HG03066 (cell line): ENCODE data around the gene KCP.

Experiments
- ATAC-seq: cut with Tn5 transposase; IDR thresholded peaks from one replicate; pipeline ENCODE4 v1.9.1; 2021; ENCODE audit warnings: low read depth; ENCODE audit not compliant: unreplicated experiment

Gene KCP

DNA sequence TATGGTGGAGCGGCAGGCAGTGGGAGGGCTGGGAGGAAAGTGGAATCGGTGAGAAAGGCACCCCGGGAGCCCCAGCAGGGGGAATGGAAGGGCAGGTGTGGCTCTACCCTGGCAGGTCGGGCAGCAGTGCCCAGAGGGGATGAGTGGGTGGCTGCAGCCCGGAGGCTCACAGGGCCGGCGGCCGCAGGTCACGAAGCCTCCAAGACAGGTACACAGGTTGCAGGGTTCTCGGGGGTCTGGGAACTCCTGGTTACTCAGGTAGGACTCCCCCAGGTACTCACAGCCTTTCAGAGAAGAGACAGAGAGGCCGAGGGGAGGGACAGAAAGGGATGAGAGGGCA, 21.8 kb downstream of the KCP start:
- ATAC-seq = no peak

DNA sequence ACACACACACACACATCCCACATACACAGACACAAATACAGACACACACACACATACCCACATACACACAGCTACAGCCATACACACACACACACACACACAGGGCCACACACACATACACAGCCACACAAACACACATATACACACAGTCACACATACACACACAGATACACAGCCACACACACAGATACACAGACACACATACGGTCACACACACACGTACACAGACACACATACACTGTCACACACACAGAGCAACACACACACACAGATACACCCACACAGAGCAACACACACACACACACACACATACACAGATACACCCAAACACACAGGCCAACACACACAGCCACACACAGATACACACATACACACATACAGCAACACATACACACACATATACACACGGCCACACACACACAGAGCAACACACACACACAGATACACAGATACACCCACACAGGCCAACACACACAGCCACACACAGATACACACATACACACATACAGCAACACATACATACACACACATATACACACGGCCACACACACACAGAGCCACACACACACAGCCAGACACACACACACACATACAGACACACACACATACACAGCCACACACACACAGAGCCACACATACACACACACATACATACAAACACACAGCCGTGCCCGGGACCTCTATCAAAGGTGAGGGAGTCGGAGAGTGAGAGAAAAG, 22.3 kb downstream of the KCP start:
- ATAC-seq = no peak

DNA sequence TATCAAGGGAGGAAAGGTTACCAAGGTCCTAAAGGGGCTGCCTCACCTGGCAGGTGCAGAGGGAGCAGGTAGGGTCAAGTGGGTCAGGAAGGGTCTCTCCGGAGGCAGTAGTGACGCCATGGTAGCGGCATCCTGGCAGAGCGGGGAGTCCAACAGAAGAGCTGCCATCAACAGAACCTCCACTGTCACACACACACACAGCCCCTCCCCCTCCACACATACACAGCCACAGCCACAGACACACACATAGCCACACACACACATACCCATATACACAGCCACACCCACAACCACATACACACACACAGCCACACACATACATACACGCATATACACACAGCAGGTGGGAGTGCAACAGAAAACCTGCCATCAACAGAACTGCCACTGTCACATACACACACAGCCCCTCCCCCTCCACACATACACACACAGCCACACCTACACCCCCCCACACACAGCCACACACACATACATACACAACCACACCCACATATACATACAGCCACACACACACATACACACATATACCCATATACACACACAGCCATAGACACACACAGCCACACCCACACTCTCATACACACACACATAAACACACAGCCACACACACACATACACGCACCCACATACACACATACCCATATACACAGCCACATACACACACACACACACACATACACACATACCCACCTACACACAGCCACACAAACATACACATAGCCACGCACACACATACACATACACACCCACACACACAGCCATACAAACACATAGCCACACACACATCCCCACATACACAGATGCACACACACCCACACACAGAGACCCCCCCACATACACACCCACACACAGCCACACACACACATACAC, 23.1 kb downstream of the KCP start:
- ATAC-seq = no peak

DNA sequence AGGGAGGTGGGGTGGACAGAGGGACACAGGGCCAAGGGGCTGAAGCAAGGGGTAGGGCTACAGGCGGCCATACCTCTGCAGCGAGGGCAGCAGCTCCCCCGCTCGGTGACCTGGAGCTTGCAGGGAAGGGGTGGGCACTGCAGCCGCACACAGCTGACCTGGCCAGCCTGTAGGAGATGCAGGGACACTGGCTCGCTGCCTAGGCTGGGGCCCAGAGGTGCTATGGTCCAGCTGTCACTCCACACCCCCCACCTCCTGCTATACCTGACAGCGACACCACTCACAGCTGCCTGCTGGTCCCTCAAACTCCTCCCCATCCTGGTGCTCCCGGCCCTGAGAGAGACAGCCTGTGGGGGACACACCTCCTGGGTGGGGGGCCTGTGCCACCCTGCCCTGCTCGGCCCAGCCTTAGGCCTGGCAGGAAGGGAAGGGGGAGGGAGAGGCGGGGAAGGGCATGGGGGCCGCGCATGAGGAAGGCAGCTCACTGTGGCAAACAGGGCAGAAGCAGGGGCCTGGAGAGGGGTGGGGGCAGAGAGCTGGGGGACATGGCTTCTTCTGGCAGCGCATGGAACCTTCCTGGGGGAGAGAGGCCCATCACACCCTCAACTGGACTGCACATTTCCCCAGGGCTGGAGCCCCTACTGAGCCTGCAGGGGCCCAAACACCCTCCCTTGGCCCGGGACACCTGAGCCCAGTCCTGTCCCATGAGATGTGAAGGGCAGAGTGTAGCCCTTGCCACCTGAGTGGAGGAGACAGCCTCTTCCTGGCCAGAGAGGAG, 23.9 kb downstream of the KCP start:
- ATAC-seq = no peak

DNA sequence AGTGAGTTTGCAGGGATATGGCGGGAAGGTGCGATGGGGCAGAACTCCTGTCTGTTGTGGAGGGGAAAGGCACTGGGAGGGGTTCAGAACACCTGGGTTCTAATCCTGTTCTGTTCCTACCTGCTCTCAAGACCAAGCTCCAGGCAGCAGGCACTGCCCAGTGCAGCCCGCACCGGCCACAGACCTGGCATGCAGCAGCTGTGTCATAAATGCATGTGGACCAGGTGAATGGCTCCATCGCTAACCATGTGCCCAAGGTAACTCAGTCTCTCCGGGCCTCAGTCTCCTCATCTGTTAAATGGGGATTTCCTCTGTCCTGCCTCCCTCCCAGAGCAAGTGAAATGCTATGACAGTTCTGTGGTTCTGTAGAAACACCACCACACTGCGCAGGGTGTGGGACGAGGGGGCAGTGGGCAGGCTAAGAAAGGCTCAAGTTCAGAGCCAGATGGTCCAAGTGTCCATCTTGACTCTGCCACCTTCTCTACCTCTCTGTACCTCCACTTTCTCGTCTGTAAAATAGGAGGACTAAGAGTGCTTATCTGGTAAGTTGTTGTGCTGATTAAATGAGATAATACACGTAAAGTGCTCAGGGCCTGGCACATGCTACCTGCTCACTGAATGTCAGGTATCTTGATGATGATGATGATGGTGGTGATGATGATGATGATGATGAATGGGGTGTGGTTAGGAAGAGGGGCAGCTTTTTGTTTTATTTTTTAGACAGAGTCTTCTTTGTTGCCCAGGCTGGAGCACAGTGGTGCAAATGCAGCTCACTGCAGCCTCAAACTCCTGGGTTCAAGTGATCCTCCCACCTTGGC, 24.9 kb downstream of the KCP start:
- ATAC-seq = no peak

DNA sequence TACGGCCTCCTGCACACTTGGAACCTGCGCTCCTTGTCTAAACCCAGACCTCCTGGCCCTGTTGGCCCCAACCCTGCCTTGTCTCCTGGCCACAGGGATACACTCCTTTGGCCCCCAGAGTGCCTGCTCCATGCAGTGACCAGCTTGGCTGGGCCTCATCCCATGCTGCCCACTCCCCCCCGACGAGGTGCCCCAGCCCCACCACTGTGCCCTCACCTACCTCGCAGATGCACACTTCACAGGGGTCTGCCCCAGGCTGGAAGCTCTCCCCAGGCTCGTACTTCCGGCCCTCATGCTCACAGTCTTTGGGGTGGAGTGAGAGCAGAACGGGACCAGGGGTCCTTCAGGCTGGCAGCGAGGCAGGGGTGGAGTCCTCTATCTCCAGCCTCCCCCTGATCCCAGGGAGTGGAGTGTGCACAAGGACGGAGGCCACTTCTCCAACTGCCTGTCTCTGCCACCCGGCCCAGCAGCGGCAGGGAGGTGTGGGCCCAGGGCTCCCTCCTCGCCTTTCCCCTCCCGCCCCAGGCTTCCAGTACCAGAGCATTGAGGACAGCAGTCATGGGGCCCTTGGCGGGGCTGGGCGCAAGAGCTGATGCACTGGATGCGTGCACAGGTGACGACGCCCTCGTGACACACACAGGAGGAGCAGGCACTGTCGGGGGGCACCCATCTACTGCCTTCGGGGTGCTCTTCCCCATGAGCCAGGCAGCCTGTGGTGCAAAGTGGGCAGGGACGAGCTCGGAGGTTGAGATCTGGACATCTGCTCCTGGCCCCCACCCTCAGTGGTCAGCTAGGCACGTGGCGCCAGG, 25.7 kb downstream of the KCP start:
- ATAC-seq = no peak

DNA sequence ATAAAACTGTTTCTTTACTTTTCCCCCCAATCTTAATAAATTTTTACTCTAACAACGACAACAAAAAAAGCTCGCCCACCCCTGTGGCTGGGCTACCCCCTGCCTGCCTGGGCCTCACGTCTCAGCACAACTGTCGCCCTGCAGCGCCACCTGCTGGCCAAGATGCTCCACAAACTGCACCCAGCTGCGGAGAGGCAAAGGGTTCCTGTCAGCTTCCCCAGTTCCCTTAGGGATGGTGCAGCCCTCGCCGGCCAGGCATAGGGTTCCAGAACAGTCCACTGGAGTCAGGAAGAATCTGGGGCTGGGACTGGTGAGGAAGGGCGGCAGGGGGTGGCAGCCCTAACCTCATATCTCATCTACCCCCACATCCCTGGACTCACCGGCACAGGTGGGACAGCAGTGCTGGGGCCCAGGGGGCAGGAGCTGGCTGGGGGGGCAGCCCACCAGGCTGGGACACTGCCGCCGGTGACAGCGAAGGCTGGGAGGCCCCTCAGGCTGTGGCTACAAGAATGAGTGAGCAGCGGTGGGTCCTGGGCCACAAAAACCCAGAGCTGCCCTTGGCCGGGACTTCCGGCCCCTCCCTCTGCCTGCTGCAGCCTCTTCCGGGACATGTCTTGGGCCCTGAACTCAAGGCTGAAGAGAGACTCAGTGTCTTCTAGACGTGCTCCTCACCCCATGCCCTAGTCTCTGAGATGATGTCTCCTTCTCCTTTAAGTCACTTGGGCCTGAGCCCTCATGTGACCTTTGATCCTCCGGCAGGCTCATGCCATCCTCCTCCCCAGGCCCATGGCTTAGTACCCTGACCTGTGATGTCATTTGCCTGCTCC, 26.7 kb downstream of the KCP start:
- ATAC-seq = no peak

DNA sequence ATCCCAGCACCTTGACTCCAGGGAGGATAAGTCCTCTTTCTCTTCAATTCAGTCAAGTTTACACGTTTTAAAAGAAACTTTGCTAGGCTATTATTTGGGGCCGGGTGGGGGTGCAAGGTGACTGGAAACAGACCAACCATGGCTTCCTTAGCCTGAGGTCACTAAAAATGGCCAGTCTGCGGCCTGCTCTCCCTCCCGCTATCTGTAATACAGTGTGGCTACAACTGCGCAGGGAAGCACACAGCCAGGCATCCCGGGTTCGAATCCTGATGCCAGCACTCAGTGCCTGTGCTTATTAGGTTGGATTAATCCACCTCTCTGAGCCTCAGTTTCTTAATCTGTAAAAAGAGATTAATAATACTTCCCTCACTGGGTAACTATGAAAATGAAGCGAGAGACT, 28.4 kb downstream of the KCP start:
- no peak for ATAC-seq

DNA sequence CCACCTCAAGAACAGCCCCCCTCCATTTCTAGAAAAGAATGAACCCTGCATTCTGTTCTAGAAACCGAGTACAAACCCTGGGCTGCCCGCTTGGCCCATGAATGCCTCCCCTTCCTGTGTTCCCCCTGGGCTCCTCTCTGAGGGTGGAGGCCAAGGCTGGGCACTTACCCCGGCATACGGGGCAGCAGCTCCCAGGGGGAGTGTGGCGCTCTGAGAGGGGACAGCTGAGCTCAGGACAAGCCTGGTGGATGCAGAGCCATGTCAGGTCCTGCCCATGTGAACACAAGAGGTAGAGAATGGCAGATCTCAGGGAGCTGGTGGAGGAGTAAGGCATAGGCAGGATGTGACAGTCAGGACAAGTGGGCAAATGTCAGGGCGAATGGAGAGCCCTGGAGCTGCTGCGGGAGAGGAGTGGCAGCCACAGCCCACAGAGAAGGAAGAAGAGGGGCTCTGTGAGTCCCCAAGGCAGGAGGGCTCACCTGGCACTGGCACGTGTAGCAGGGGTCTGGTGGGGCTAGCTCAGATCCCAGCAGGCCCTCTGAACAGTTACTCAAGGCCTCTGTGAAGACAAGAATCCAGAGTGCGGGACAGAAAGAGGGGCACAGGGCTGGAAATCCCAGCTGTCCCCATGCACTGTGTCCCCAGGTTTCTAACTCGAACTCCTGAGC, 28.9 kb downstream of the KCP start:
- no peak for ATAC-seq

DNA sequence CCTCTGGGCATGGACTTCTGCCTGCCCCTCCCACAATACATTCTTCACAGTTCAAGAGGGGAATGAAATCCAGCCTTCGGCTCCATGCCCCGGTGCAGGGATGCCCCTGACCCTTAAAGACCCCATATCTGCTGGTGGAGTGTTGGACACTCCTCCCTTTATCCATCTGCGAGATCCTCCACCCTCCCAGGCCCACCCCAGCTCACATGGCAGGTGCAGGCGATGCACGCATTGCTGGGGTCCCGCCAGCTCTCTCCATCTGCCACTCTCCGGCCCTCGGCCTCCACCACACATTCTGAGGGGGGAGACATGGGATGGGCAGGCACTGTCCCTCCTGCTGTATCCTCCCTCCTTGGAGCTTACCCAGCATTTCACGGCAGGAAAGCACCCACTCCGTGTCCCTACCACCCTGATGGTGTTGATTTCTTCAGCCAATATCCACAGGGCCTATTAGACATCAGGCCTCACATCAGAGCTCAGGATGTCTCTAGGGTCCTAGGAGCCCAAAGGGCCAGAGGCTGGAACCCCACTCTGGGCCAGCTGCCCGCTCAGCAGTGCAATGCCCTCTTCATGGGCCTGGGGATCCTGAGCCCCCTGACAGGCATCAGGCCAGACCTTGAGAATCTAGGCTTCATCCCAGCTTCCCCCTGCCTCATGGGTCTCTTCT, 29.6 kb downstream of the KCP start:
- no peak for ATAC-seq

DNA sequence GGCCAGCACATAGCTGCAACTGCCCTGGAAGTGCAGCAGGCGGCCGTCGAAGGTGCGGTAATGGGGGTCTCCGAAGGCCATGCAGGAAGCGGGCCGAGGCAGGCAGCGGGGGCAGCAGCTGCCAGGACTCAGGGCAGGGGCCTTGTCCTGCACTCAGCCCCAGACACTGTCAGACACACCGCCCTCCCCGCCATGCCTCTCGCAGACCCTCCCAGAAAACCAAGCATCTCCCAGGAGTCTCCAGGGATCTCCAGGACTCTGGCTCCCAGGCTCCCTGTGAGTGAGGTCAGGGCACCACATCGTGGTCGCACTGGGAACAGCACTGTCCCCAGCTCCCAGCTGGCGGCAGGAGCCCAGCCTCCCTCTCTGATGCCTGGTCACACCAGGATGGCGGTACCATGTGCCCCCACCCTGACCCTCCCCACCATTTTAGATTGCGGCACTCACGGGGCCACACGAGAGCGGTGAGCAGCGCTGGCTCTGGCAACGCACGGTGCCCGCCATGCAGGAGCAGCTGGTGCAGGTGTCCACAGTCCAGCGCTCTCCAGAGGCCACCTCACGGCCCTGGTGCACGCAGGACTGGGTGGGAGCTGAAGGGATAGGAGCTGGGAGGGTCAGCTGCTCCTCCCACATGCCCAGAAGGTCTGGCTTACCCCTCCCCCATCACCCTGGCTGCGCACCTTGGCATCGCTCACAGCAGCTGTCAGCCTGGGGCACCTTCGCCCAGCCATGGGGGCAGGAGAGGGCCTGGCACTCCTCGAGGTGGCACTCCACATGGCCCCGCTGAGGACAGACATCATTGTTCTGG, 30.4 kb downstream of the KCP start:
- ATAC-seq = no peak

DNA sequence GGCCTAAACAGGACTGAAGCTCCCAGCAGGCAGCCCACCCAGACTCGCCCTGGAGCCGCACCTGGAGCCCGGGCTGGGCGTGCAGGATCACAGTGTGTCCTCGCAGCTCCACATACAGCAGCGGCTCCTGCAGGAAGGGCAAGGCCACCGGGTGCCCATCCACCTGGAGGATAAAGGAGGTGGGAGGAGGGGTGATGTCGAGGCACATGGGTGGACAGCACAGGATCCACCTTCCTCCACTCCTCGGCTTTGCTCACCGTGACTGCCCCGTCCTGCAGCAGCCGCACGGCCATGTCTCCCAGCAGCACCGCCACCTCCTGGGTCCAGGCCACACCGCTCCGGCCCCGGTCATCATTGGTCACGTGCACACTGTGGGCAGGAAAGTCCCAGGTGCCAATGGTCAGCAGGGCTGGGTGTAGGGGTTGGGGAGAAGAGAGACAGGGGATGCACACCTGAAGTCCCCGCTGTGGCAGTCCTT, 31.0 kb downstream of the KCP start:
- no peak for ATAC-seq

DNA sequence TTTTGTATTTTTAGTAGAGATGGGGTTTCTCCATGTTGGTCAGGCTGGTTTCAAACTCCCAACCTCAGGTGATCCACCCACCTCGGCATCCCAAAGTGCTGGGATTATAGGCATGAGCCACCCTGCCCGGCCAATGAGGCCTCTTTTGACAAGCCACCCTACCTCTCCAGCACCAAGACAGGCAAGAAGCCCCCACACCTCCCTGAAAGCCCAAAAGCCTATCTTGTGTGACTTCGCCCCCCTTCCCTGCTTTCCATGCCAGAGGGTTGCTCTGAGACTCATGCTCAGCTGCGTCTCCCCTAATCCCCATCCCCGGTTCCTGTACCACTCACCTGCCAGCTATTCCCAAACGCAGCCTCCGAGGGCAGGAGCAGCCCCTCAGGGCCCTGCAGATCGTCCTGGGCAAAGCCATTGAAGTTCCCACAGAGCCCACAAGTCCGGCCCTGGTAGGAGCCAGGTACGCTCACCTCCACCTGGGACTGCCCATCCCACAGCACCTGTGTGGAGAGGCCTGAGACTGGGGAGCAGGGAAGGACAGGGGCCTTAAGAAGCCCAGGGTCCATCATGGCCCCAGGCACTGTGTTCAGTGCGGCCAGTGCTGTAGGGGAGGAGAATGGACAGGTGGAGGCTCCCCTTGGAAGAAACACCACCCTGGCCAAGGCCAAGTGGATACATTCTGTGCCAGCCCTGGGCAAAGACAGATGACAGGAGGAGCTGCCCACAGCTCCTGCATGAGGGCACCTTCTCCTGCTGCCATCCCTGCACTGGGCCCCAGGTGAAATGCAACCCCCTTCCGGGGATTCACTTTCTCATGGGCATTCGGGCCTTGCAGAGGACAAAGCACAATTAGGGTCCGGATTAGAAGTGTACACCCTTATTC, 32.0 kb downstream of the KCP start:
- no peak for ATAC-seq

DNA sequence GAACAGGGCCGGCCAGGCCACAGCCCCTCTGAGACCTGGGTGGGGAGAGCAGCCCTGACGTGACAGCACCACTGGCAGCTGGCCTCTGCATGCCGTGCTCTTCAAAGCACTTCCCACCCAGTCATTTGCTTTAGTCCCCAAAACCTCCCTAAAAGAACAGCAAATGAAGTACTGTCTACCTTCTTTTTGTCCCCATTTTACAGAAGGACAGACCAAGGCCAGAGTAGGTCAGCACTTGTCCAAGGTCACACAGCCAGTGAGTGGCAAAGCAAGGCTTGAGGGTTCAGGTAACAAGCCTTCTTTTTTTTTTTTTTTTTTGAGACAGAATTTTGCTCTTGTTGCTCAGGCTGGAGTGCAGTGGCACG, 32.8 kb downstream of the KCP start:
- no peak for ATAC-seq

DNA sequence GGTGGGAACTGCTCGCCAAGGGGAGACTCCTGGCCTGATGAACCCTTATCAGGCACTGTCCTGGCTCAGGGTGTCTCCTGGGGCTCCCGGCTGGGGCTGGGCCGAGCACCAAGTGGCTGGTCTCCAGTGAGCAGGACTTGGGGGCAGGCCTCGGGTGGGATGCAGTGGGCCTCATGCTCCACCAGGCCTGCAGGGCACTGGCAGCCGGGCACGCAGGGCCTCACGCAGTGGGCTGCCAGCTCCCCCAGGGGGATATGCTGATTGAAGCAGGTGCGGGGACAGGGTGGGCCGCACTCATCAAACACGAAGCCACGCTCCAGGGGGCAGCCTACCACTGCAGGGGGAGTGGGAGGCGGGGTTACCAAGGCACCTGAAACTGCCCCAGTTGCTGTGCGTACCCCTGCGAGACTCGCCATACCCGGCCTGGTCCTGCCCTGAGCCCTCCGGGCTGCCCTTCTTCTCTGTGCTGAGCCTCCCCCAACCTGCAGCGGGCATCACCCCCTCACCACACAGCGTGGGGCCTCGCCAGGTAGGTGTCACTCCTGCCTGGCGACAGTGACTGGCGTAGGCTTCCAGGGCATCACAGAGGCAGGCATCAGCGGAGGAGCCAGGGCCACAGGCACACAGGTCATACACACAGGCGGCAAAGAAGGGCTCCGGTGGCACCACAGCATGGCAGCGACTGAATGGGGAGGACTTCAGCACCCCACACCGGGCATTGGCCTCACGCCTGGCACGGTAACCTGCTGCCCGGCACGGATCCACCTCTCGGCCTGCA, 33.3 kb downstream of the KCP start:
- ATAC-seq = no peak
